ELR (cell line): ENCODE measurements around the gene RIPOR2.

ENCODE experiments used
- DNase-seq: peaks from one replicate; pipeline ENCODE4 v3.0.0-alpha.2; 2015; ENCODE audit warnings: low read depth

The RIPOR2 gene

DNA sequence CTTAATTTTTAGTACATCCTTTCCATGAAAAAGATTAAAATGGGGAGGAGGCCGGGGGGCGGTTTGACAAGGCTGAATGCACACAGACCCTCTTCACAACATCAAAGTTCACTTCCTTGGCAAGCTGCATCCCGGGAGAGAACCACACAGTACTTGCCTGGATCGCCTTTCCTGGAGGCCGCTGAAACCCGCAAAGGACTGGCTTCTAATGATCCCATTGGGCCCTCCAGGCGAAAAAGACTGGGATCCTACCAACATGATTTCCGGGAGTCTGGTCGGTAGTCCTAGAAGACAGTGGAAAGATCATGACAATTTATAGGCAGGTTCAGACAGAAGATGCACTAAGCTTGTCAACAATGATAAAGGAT is 60.2 kb downstream of the RIPOR2 start:
- DNase-seq: no peak

DNA sequence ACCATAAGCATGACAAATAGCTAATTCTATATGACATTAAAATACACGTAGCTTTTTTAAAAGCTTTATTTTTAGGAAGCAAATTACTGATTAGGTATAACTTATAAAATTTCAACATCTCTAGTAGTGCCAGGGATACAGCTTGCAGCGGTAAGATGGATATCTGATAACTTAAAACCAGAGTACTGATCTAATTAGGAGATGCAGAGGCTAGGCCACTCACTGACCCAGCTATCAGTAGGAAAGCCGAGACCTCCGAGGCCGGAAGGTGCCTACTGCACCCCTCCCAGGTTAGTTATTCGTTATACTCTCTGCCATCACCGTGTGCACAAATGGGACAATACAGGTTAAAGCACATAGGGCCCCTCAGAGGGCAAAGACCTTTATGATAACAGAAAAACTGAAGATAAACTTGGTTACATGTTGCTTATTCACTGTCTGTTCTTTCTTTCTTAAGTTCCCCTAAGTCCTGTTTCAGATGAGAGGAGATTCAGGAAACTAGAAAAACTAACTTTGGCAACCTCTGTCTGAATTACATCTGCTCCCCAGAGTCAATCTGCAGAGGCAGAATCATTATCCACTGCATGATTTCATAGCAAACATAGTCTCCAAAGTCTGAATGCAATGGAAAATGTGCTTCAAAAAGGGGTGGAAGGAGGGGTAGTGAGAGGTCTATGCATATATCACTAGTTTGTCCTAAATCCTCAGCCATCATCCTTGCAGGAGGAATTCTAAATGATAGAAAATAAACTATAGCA is 60.8 kb downstream of the RIPOR2 start:
- no peak for DNase-seq

DNA sequence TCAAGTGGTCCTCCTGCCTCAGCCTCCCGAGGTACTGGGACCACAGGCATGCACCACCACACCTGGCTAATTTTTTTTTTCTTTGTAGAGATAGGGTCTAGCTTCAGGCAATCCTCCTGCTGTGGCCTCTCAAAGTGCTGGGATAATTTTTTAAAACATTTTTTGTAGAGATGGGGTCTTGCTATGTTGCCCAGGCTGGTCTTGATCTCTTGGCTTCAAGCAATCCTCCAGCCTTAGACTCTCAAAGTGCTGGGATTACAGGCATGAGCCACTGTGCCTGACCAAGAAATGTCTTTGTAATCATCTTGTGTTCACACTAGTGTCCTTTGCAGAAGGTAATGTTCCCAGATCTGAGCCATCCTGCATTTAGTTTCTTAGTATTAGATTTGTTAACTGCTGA is 61.6 kb downstream of the RIPOR2 start:
- no peak for DNase-seq

DNA sequence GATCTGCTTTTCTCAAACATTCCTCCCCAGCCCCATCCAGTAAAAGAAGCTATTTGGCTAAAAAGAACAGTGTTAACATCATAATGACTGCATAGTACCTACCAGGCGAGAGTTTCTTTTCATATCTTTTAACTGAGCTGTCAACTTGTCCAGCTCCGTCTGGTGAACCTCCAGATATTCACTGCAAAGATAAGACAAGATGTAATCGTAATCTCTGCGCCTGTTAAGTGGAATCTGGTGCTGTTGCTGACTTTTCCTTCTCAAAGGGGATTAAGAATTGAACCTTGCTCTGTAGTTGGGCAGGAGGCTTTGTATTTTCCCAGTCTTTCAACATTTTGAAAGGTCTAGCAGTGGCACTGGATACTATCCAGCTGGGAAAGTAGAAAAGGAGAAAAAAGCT is 63.0 kb downstream of the RIPOR2 start:
- DNase-seq: no peak

DNA sequence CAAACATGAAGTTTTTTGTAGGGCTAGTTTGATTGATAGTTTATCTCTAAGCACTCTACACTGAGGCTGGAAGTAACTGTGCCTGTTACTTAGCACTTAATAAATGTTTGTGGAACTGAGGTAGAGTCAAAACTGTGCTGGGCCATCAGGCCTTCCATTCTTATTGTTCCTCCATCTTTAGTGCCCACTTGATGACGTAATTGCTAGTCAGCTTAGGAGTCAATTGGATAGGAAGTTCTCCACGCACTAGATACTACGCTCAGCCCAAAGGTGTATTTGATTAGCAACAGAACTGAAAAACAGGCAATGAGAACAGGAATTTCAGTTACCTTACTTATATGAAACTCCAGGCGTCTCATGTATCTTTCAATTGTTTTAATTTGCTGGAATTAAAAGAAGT is 67.0 kb downstream of the RIPOR2 start:
- no peak for DNase-seq

DNA sequence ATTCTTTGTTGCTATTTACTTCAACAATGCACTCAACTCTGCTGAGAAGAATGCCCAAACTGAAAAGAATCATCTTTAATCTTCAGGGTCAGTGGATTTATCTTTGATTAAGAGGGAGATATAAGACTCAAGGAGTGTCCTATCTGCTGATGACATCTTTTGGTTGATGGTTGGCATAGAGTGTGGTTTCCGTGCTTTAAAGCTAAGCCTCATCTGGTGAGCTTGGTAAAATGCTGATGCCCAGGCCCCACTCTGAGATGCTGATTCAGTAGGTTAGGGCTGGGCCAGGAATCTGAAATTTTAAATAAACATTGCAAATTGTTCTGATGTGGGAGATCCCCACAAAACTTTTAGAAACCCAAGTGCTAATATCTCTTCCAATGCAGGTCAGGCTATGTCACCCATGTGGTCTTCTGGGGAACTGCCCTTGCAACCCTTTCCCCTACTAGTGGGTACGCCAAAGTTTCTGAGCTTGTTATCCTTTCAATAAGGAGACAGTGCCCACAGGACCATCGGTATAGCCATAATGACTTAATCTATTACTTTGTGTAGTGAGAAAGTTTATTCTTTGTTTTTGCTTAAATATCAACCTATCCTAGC is 68.6 kb downstream of the RIPOR2 start:
- no peak for DNase-seq

DNA sequence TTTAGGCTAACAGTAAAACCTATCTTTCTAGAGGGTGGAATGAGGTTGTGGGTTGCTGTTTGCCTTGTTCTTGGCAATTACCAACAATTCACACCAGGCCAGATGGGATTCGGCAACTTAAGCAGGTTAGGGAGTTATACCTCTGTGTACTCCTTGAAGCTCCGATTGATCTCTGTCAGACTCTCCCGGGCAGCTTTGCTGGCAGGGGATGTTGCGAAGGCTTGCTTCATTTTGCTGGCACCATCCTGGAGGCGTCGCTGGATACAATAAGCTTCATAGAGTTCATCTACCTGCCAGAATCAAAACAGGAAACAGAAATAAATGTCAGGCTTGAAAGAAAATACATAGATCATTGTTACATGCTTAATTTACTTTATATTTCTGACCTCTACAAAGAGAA is 70.6 kb downstream of the RIPOR2 start:
- DNase-seq: no peak

DNA sequence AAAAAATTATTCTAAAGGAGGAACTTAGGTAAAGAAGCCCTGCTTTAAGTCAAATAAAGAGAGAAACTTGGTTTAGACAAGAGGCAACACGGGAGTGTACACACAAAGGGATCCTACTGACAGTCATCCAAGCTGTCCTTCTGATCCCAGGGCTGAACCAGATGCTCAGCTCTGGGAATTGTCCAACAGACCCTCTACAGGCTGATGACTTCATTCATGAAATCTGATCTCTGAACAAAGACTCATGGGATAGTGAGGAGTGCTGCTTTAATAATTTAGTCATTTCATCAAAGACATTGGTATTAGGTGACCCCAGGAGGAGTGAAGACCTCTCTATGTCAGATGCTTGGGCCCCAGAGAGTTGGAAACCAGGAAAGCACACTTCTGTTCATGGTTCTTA is 71.4 kb downstream of the RIPOR2 start:
- no peak for DNase-seq

DNA sequence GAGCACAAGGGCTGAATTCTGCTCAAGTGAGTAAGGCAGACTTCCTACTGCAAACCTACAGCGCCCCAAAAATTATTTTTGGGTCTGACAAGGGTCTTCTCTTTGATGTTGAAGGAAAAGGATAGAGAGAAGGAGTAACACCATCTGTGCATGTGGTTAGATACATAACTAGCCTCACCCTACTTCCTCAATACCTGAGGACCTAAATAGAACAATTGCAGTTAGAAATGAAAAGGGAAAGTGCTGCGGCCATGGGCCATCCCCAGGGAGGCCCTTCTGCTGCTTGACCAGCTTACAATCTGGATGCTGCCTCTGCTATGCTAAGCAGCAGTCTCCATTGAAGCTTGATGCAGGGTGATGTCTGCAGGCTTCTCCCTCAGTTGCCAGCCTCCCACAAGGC is 73.8 kb downstream of the RIPOR2 start:
- DNase-seq: no peak

DNA sequence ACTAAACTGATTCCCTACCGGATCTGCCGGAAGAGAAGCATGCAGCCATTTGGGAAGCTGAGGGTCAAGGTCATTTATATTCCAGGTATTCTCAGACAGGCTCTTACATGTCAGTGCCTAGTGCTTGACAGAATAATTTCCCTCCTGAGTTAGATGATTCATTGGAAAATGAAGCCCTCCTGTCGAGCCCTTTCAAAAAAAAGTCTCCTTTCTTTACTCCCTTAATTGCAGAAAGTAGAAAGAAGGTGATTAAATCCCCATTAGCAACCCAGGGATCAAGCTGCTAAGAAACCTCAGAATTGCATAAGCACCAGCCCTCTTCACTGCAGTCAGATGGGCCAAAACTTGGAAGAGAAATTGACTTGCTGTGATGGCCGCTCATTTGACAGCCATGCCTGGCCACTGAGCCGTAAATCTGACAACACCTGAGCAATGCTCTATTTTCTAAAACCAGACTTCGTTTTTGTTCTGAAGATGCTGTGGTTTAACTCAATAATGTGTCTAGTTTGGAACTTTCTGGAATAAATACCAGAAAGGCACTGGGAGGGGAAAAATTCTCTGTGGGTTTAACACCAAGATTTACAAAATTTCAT is 76.1 kb downstream of the RIPOR2 start:
- DNase-seq: no peak

DNA sequence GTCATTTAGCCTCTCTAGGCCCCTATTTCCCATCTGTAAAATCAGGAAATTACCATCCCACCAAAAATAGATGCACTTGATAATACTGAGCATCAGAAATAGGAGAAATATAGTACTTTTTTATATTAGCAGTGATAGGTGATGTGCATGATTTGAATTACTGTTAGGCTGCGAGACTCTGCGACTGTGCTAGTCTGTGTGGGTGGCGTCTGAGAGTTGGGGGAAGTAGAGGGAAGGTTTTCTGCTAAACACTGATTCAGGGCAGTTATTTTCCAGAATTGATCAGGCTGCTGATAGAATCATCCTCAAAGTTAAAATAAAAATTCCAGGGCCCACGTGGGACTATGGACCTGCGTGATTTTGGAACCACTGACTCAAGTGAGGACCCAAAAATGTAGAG is 76.6 kb downstream of the RIPOR2 start:
- DNase-seq: no peak

DNA sequence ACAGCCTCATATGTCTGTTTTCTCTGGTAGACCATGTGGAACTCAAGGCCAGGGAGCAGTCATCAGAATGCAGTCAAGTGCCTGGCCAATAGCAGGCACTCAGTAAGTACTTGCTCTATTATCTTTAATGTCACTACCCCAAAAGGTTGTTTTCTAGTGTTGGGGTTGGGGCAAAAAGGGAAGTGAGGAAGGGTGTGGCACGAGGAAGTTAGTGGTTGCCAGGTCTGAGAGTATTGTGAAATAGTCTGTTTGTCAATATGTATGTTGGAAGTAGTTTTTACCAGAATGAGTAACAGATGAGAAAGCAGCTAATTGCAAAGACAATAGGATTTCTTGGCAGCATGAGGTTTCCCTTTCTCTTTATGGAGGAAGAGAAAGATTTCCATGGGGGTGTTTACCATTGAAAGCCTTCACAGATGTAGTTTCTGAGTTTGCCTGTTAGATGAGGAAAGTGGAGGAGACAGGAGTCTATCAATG is 77.5 kb downstream of the RIPOR2 start:
- DNase-seq: peak; percentile 37

DNA sequence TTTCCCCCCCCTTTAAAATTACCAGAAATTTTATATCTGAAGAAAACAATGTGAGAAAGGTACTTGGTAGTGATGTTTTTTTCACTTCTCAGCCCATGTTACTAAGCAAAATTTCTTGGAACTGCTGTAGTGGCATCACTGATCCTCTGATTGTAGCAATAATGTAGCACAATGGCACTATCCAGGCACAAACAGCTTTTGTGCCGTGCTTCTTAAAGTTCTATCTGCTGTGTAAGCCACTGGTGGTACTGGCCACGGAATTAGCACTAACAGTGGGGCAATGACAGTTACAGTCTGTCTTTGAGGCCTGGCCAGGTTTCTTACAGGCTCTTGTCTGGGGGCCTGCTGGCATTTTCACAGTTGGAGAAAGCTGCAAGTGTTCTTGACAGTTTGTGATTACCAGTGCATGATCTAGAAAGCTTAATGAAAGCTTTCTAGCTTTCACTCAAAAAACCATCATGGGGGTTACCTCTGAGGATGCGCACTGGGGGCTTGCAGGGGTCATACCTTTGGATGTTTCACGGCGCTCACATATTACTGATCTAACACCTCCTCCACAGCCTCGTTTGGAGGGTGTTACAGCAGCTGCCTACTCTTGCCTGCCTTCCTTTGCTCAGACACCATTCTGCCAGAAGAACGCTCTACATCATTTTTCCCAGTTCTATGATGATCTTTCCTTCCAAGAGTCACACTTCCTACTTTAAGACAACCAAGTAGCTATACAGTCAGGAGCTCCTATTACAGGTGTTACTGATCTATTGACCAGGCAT is 78.7 kb downstream of the RIPOR2 start:
- DNase-seq: no peak

DNA sequence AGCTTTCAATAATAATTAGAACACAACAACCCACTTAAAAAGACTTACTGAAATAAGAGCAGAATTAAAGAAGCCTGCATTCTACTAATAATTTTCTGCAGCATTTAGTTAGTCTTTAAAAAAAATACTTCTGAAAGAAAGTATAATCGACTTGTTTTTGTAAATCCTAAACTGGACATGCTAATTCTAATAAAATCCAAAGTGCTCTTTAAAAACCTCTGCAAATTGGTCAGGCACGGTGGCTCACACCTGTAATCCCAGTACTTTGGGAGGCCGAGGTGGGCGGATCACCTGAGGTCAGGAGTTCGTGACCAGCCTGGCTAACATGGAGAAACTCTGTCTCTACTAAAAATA is 79.5 kb downstream of the RIPOR2 start:
- DNase-seq: no peak

DNA sequence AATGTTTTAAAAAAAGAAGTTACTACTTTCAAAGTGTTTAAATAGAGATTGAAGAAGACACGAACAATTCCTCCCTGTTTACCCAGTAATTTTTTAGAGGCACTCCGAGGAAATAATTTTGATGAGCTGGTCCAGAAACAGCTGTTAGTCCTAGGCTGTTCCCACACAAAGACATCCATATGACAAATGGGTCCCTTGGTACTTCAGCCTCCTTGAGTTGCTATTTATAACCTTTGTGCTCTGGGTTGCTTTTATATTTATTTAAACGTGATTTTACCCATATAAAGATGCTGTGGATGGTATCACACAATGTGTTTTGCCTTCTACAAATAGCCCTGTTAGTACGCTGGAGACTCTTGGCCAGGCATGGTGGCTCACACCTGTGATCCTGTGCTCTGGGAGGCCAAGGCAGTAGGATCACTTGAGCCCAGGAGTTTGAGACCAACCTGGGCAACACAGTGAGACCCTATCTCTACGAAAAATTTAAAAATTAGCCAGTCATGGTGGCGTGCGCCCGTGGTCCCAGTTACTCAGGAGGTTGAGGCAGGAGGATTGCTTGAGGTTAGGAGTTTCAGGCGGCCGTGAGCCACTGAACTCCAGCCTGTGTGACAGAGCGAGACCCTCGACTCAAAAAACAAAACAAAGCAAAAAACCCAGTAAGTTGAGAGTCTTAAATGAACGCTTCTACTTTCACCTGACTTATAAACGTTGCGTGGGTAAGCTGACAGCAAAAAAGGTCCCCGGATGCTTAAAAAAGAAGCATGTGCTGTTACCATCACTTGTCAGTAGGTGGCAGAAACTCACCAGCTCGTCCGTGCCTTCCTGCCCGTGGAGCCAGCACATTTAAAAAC is 80.1 kb downstream of the RIPOR2 start:
- DNase-seq: peak; percentile 75

DNA sequence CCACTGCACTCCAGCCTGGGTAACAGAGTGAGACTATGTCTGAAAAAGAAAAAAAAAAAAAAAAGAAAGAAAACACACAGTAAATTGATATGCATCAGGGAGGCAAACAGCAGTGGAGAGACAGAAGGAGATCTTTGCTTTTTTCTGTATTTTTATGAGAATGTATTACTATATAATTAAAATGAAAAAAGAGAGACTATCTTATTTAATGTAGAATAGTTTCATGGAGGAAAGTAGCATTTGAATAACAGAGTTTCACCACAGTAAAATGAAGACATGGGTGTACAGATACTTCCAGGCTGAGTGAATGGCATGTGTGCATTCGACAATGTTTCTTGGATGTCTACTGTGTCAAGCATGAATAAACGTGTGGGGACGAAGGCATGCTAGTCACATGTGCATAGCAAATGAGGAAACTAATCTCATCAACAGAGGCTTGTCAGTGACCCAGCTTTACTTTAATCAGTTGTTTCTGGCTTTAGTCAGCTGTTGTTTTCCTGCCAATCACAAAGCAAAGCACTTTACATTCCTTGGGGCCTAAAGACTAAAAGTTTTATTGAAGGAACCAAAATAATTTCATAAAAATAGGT is 81.6 kb downstream of the RIPOR2 start:
- DNase-seq: no peak

DNA sequence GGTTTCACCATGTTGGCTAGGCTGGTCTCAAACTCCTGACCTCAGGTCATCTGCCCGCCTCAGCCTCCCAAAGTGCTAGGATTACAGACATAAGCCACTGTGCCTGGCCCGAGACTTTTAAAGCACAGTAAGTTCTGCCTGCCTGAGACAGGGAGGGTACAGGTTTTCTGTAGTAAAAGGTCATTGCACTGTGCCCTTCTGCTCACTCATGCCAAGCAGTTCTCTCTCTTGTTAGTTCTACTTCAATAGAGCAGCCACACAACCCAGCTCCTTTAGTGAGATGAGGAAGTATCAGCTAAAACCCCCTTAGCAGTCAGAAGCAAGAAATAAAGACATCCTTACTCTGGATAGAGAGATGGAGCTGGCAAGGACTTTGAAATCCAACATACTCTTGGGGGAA is 84.7 kb downstream of the RIPOR2 start:
- DNase-seq: no peak

DNA sequence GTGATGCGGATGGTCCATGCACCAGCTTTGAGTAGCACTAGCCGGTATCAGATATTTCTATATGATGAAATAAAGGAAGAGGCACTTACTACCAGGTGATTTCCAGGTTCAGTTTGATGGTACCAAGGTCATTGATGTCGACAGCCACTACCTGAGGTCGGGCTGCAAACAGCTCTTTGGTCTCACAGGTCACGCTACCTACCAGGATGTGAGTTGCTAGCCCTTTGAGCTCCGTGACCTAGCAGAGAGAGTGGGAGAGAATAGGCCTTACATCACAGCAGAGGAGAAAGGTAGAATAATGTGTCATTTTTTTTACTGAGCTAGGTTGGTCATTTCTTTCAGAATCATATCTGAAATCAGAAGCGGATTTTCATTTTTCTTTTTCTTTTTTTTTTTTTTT is 86.0 kb downstream of the RIPOR2 start:
- no peak for DNase-seq

DNA sequence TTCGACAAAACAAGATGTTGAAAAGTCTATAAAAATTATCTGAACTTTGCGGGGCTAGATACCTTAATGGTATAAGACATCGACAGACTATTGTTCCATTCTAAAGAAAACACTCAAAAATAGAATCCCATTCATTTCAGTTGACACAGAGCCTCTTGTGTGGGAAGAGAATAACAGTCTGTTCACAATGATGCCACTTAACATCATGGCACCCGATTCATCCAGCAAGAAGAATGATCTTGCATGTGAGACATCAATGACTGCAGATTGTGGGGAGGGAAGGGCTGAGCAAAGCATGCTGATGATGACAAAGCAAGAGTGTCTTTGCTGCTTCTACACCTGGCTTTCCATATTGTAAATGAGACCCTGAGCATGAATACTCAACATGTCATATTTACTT is 87.3 kb downstream of the RIPOR2 start:
- no peak for DNase-seq

DNA sequence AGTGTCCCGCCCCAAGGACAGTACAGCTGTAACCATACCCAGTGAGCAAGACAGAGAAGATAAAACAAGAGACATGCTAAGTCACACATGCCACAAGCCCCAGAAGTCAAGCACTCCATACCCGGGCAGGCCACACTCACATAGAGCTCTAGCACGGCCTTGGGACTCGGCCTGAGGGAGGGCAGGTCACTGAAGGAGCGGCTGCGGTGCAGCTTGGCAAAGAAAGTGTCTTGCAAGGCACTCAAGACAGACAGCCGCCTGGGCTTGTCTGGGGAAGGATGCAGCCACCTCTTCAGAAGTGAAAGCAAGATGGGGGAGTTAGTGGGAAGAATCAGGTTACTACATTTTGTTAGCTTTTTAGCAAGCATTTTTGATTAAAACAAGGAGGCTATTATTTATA is 88.4 kb downstream of the RIPOR2 start:
- DNase-seq: no peak

DNA sequence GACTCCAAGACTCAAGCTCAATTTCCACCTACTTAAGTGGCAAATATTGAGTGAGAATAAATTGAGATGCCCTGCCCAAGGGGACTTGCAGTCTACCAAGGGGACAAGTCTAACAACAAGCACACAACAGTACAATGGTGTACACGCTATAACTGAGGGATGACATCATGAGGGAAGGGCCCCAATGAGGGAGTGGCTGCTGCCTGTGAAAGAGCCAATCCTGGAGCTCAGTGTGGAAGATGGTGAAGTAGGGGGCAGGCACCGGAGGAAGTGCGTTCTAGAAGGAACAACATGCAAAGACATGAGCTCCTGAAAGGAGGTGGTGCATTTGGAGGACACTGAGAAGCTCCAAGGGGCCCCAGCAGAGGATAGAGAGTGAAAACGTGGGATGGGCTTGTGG is 90.2 kb downstream of the RIPOR2 start:
- DNase-seq: no peak

DNA sequence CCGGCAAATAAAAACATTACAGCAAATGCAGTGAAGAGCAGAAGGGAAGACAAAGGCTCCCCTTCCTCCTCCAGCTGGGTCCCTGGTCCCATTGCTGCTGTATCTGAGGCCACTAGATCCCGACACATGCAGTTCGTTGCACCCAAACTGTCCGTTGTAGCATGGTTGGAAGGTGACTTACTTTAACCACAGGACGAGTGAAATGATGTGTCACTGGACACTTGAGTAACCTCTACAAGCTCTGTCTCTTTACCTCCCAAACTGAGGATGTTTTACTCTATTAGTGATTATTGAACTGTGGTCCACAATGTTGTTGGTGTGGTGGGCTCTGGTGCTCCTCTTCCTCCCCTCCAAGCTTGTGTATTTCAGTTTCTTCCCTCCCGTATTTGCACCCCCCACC is 90.9 kb downstream of the RIPOR2 start:
- DNase-seq: no peak
